K562 (cell line): ENCODE results near the gene C22orf31. TPM values are rescaled to one million over a fixed set of nuclear protein-coding genes. Genes with fewer than 3 reads are reported as not detected.
A peak's percentile ranks its signal among the peaks of the same experiment; 100 is the strongest.

Source experiments
- ATF3 ChIP-seq, 2 experiments: fragments of 450-650 bp in 1 of 2; sonication (generic) in 1 of 2; formaldehyde crosslinking in 1 of 2; IDR thresholded peaks in 1 of 2; conservative IDR thresholded peaks in 1 of 2; 2 replicates each; pipeline versions ENCODE4 v1.6.1 to v1.8.1; 2016 to 2023; ENCODE audit warnings: mild to moderate bottlenecking in 2 of 2, moderate library complexity in 2 of 2, inconsistent platforms in 1 of 2, missing genetic modification reagents in 1 of 2
- BCL6 ChIP-seq: fragments of 250-450 bp; sonication (Bioruptor Pico); IDR thresholded peaks from 2 replicates; pipeline ENCODE4 v1.4.0; 2020
- CC2D1A ChIP-seq: fragments of 450-650 bp; IDR thresholded peaks from 2 replicates; pipeline ENCODE4 v1.6.1; 2017; ENCODE audit warnings: mild to moderate bottlenecking
- CEBPG ChIP-seq, 3 experiments: fragments of 200-800 bp in 1 of 3; sonication (Bioruptor generic) in 1 of 3; sonication (generic) in 1 of 3; formaldehyde crosslinking in 1 of 3; IDR thresholded peaks in 2 of 3; conservative IDR thresholded peaks in 1 of 3; 2 replicates each; pipeline versions ENCODE4 v1.6.1 to v1.8.0; 2016 to 2022; ENCODE audit warnings: missing compliant biosample characterization in 2 of 3, missing genetic modification characterization in 2 of 3, mild to moderate bottlenecking in 1 of 3, missing genetic modification reagents in 1 of 3
- CHD4 ChIP-seq: fragments of 200-600 bp; sonication (generic); IDR thresholded peaks from 3 replicates; pipeline ENCODE4 v1.6.1; 2012; ENCODE audit warnings: low read depth, mild to moderate bottlenecking, mixed read lengths, low read length, inconsistent platforms; ENCODE audit not compliant: insufficient read depth, insufficient replicate concordance, poor library complexity, severe bottlenecking
- ELK1 ChIP-seq: sonication (generic); formaldehyde crosslinking; IDR thresholded peaks from 2 replicates; pipeline ENCODE4 v1.8.1; 2022; ENCODE audit warnings: missing genetic modification reagents
- FOXO4 ChIP-seq: fragments of 450-650 bp; formaldehyde crosslinking; IDR thresholded peaks from 2 replicates; pipeline ENCODE4 v1.4.0; 2020; ENCODE audit warnings: mild to moderate bottlenecking, moderate library complexity
- FUS ChIP-seq: fragments of 200-400 bp; formaldehyde crosslinking; optimal IDR thresholded peaks from 2 replicates; pipeline ENCODE3; 2017; ENCODE audit warnings: low read depth, low read length
- KAT7 ChIP-seq: sonication (generic); formaldehyde crosslinking; IDR thresholded peaks from 2 replicates; pipeline ENCODE4 v1.8.0; 2022; ENCODE audit warnings: missing genetic modification reagents, mild to moderate bottlenecking, borderline replicate concordance
- KLF6 ChIP-seq: fragments of 250-450 bp; sonication (Bioruptor Pico); IDR thresholded peaks from 2 replicates; pipeline ENCODE4 v1.4.0; 2020; ENCODE audit warnings: mild to moderate bottlenecking, moderate library complexity, borderline replicate concordance
- NFIC ChIP-seq: fragments of 450-650 bp; IDR thresholded peaks from 2 replicates; pipeline ENCODE4 v1.6.1; 2017; ENCODE audit warnings: mild to moderate bottlenecking, inconsistent platforms
- NR2C1 ChIP-seq, 2 experiments: fragments of 450-650 bp; IDR thresholded peaks; 2 replicates each; pipeline ENCODE4 v1.6.1; 2017; ENCODE audit warnings: mild to moderate bottlenecking in 2 of 2, antibody characterized with exemption in 1 of 2, inconsistent platforms in 1 of 2, missing compliant biosample characterization in 1 of 2, missing genetic modification characterization in 1 of 2
- NR4A1 ChIP-seq, 2 experiments: fragments of 250-450 bp in 1 of 2; fragments of 450-650 bp in 1 of 2; sonication (Bioruptor Pico) in 1 of 2; IDR thresholded peaks; 2 replicates each; pipeline versions ENCODE4 v1.4.0 to v1.6.1; 2016 to 2020; ENCODE audit warnings: mild to moderate bottlenecking in 2 of 2, missing compliant biosample characterization in 1 of 2, missing genetic modification characterization in 1 of 2, moderate library complexity in 1 of 2
- RNF2 ChIP-seq: sonication (generic); IDR thresholded peaks from 2 replicates; pipeline ENCODE4 v1.6.1; 2016
- SAP30 ChIP-seq: fragments of 200-600 bp; sonication (generic); IDR thresholded peaks from 2 replicates; pipeline ENCODE4 v1.6.1; 2012; ENCODE audit warnings: borderline replicate concordance, low read depth, mild to moderate bottlenecking, moderate library complexity, low read length, control low read depth, inconsistent platforms; ENCODE audit not compliant: insufficient read depth, poor library complexity, severe bottlenecking
- ZNF79 ChIP-seq: fragments of 250-450 bp; sonication (Bioruptor Pico); IDR thresholded peaks from 2 replicates; pipeline ENCODE4 v1.4.0; 2020; ENCODE audit warnings: low read depth, mild to moderate bottlenecking, moderate library complexity
- polyA plus RNA-seq, 8 experiments: library from polyadenylated mRNA; depleted of rRNA in 4 of 8; stranded (reverse) in 5 of 8; unstranded in 3 of 8; fragments of >200 nt; fragmentation: Nextera tagmentation in 2 of 8; fragmentation: Illumina TruSeq in 1 of 8; extraction: Ambion mirVana in 2 of 8; extraction: Trizol in 1 of 8; gene quantifications; 2 replicates each; pipeline versions ENCODE4 v1.2.1 to v1.2.3, GENCODE V29; 2011 to 2014; ENCODE audit warnings: inconsistent platforms in 1 of 8, missing spikeins in 1 of 8
- total RNA-seq, 7 experiments: library from RNA; depleted of rRNA in 6 of 7; stranded (reverse); fragments of >200 nt in 6 of 7; fragmentation: Illumina TruSeq in 2 of 7; extraction: Trizol in 2 of 7; gene quantifications; 2 replicates each; pipeline versions ENCODE4 v1.2.1 to v1.2.3, GENCODE V29; 2011 to 2021; ENCODE audit warnings: low replicate concordance in 1 of 7
- TF ChIP-seq, protein P1 (sequence below): fragments of 250-450 bp; sonication (Bioruptor Pico); IDR thresholded peaks from 2 replicates; pipeline ENCODE4 v1.5.0; 2021; ENCODE audit warnings: mild to moderate bottlenecking, moderate library complexity

C22orf31 gene
- total and polyA plus RNA-seq, 9 of the 15 experiments (the other 6 are each of a cell fraction or from before 2014, with no cell fraction given): not detected

- TF ChIP-seq FOXO4 (CRISPR knock-in tag) (no peak), ATF3 (IDR thresholded peaks at IDR 0.05) (peak; percentile 26; the same call in 1 of the 2 replicates), ATF3 (CRISPR knock-in tag; conservative IDR thresholded peaks at IDR 0.05) (no peak), NR2C1 (IDR thresholded peaks at IDR 0.05) (no peak), NR2C1 (tag; IDR thresholded peaks at IDR 0.05) (peak; percentile 33), BCL6 (peak; percentile 80; the same call in 1 of the 2 replicates), FUS (no peak), CC2D1A (peak; percentile 63; the same call in 1 of the 2 replicates), NFIC (no peak), ELK1 (CRISPR knock-in tag) (no peak), CEBPG (CRISPR knock-in tag; IDR thresholded peaks at IDR 0.05) (no peak), CEBPG (tag; conservative IDR thresholded peaks at IDR 0.05 in 1 of 2, IDR thresholded peaks at IDR 0.05 in 1 of 2) (0 out of 4 replicates have a peak, but pooled peaks of 1 of the 2 experiments have one; percentile 23), ZNF79 (peak; percentile 76; the same call in 1 of the 2 replicates), RNF2 (peak; percentile 44; the same call in 1 of the 2 replicates), KAT7 (CRISPR knock-in tag) (no peak), CHD4 (no peak), KLF6 (peak; percentile 79; the same call in 1 of the 2 replicates), SAP30 (no peak), NR4A1 (CRISPR knock-in tag; IDR thresholded peaks at IDR 0.05) (no peak), NR4A1 (tag; IDR thresholded peaks at IDR 0.05) (peak; percentile 37; the same call in 1 of the 2 replicates)
- TF ChIP-seq, protein P1, sequence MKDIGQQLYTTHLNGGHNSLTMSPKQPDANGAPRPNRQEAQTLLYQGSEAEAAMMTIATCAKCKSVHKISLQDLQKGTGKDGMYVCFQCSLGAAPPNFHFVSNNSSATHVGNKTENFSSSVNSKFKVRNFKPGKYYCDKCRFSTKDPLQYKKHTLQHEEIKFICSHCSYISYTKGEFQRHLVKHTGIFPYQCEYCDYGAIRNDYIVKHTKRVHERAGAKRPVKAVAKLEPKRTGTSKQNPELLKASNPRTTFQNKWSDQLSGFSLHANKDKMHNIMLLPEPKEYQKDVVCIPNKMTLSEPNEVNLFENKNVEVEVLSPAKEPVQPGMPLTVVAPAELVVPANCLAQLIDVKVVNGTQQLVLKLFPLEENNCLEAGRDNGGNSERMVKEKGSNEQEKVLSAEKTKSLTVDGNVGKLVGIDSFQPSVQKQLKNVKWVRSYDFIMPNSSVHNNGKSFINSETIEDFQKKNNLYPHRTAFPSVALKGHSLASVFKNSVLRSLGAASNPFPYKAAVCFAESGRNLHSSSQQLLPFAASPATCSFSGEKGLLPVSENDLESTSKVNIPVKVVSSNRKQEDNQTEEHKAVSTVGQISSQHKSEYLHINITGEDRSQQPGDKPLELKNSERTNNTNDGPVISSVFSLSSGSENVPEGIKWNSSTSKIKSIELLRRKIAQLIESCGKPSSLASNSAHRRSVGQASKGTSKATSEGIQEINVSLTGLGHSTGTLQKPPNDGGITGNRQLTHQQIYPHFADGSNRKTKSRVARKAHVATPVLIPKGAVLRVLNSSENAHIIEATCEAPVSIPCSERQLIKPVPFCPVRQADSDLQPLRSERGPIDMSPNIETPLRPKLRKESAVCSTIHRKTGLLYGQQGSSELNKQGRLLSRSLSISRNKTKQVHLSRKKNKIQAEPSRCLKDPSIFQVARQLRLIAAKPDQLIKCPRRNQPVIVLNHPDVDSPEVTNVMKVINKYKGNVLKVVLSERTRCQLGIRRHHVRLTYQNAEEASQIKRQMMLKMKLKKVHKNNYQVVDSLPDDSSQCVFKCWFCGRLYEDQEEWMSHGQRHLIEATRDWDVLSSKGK (CRISPR knock-in tag): no peak
These were observed 22.4 kb upstream of the C22orf31 start (continued) for GRCh38 chr22:29083933-29084591.
